ENCODE data around the gene TCF4. TPM values are rescaled to one million over a fixed set of nuclear protein-coding genes. Genes with fewer than 3 reads are reported as not detected.
A peak's percentile ranks its signal among the peaks of the same experiment; 100 is the strongest.

TCF4 gene
- total RNA-seq = 10 to 100 TPM; 58.0 to 84.3 (median 68.1) TPM

DNA sequence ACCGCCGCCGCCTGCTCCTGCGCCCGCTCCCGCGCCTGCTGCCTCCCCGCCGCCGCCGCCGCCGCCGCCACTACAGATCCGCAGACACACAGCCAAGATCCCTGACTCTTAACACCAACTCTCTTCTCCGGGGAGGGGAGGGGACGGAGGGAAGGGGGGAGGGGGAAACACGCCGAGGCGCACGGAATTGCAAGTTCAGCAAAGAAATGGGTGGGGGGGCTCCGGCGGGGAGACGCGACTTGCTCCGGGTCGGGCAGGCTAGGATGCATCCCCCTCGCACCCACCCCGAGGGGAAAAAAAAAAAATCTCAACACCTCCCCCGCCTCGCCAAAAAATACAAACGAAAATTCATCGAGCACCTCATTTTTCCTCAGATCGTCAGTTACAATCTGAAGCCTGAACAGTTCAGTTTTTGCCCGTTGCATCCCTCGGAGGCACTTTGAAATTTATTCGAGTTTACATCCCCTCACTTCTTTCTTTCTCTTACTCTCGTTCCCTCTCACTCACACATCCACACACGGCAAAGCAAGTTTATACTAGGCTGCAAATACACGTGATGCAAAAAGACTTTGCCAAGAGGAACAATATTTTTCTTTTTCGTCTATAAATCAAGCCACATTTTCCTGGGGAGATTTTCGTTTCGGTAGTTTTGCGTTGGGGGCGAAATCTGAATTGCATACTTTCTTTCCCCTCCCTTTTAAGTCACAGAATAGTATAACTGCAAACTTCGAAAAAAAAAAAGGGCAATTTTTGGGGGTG is at the start of gene TCF4:
TSS of gene TCF4 (minus strand) at position 82 of the 759 bp plus-strand sequence. CDS start 1,076 bp downstream, outside the sequence.
- Histone ChIP-seq H3K4me3 (peak within 1 kb of the TSS; percentile 69 to 83 (median 72)), H3K4me1 (peaks cover 7 to 35% (median 34%) of the 10 kb centered on the region in 4 donors), H3K36me3 (no peaks in the 10 kb centered on the region), H3K27me3 (no peaks in the 10 kb centered on the region), H3K27ac (replicated peaks in 1 of 4) (peak within 1 kb of the TSS; percentile 86 to 91 (median 88)), H3K9me3 (no peaks in the 10 kb centered on the region)
- no peak for TF ChIP-seq POLR2A (IDR thresholded peaks at IDR 0.05; ENCODE audit: low read depth)
- TF ChIP-seq POLR2AphosphoS5 (IDR thresholded peaks at IDR 0.05) = peak in 1 of 2 donors; percentile 23
- under 1% methylated on average over 30 of the region's 46 CpGs for WGBS
- intact Hi-C loops (cut with DNase I) = loop anchor here (5.0 to 10.0 kb wide), 7 partner anchors 111 to 1064 kb away; partner anchors contain the start of genes TXNL1 and WDR7
- DNase-seq (ENCODE audit: extremely low spot score) = no peak

DNA sequence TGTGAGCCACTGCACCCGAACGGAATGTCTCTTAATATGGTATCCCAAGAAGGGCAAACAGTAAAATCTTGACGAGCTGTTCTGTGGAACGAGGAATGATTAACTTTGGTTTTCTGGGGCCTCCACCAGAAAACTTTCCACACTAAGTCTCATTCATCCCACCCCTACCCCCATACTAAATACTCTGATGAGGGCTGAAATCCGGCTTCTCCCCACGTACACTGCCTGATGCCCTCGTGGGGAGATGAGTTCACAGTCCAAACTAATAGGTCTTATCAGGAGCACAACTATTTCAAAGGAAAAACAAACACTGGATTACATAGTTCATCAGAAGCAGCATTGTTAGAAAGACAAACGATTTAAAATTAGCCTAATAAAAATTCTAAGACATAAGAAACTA is 49.2 kb upstream of the TCF4 start:
- Histone ChIP-seq H3K9me3 (peaks cover 0 to 6% (median 2%) of the 10 kb centered on the region in 4 donors), H3K4me3 (no peak overlapping the region), H3K4me1 (no peaks in the 10 kb centered on the region), H3K27me3 (no peaks in the 10 kb centered on the region), H3K27ac (replicated peaks in 1 of 4) (no peak overlapping the region), H3K36me3 (no peaks in the 10 kb centered on the region)
- intact Hi-C loops (cut with DNase I) = no loop called here
- 81% methylated on average over 8 of the region's 8 CpGs for WGBS
- DNase-seq (ENCODE audit: extremely low spot score) = no peak
- TF ChIP-seq EP300 (IDR thresholded peaks at IDR 0.05) = no peak
- no peak for TF ChIP-seq POLR2A (IDR thresholded peaks at IDR 0.05; ENCODE audit: low read depth)
- TF ChIP-seq POLR2AphosphoS5 (IDR thresholded peaks at IDR 0.05) = no peak
- no peak for TF ChIP-seq CTCF (IDR thresholded peaks at IDR 0.05)

DNA sequence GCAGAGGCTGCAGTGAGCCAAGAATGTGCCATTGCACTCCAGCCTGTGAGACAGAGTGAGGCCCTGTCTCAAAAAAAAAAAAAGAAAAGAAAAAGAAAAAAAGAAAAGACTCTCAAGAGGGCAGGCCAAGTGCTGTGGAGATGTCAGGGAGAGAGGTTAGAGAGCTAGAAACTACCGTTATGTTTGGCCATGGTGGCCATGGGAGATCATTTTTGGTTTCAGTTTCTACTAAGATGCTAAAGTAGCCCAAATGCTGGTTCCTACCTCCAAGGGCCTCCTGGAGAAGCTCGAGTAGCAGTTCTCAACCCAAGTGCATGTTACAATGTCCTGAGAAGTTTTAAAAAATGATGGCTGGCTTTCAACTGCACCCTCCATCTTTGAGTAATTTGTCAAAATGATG is 47.4 kb upstream of the TCF4 start:
- H3K4me3 ChIP-seq = no peak overlapping the region
- H3K27me3 ChIP-seq = no peaks in the 10 kb centered on the region
- intact Hi-C loops (cut with DNase I) = no loop called here
- no peak overlapping the region for H3K27ac ChIP-seq (replicated peaks in 1 of 4)
- no peaks in the 10 kb centered on the region for H3K4me1 ChIP-seq
- DNase-seq (ENCODE audit: extremely low spot score) = no peak
- 44% methylated on average over 2 of the region's 2 CpGs for WGBS
- no peaks in the 10 kb centered on the region for H3K36me3 ChIP-seq
- TF ChIP-seq CTCF (IDR thresholded peaks at IDR 0.05) (no peak), EP300 (IDR thresholded peaks at IDR 0.05) (no peak), POLR2AphosphoS5 (IDR thresholded peaks at IDR 0.05) (no peak), POLR2A (IDR thresholded peaks at IDR 0.05; ENCODE audit: low read depth) (no peak)
- H3K9me3 ChIP-seq = no peaks in the 10 kb centered on the region

DNA sequence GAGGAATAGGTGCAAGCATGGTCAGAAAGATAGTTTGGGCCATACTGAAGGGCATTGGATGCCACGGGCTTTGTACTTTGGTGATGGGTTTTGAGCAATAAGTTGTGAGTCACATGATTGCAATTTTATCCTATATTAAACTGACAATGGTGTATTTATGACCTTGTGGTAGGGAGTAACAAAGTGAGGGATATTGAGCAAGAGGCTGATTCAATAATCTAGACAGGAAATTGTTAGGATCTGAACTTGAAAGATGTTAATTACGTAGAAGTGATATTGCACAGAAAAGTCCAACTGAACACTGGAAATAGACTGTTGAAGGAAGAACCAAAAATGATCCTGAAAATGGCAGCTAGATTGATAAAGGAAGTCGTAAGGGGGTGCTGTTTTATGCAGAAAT is 46.6 kb upstream of the TCF4 start:
- Histone ChIP-seq H3K4me1 (no peaks in the 10 kb centered on the region), H3K27me3 (no peaks in the 10 kb centered on the region), H3K9me3 (no peaks in the 10 kb centered on the region), H3K36me3 (no peaks in the 10 kb centered on the region), H3K4me3 (no peak overlapping the region), H3K27ac (replicated peaks in 1 of 4) (no peak overlapping the region)
- no peak for DNase-seq (ENCODE audit: extremely low spot score)
- WGBS = 70% methylated on average over 3 of the region's 3 CpGs
- intact Hi-C loops (cut with DNase I) = no loop called here
- TF ChIP-seq EP300 (IDR thresholded peaks at IDR 0.05) = no peak
- no peak for TF ChIP-seq CTCF (IDR thresholded peaks at IDR 0.05)
- no peak for TF ChIP-seq POLR2AphosphoS5 (IDR thresholded peaks at IDR 0.05)
- no peak for TF ChIP-seq POLR2A (IDR thresholded peaks at IDR 0.05; ENCODE audit: low read depth)

GRCh38 chr18:55633032-55633431 is 45.0 kb upstream of the TCF4 start:
- WGBS = 95% methylated on average over 2 of the region's 2 CpGs
- Histone ChIP-seq H3K36me3 (no peaks in the 10 kb centered on the region), H3K9me3 (no peaks in the 10 kb centered on the region), H3K27me3 (no peaks in the 10 kb centered on the region), H3K27ac (replicated peaks in 1 of 4) (no peak overlapping the region), H3K4me3 (no peak overlapping the region), H3K4me1 (no peaks in the 10 kb centered on the region)
- no peak for TF ChIP-seq POLR2AphosphoS5 (IDR thresholded peaks at IDR 0.05)
- no peak for TF ChIP-seq POLR2A (IDR thresholded peaks at IDR 0.05; ENCODE audit: low read depth)
- TF ChIP-seq EP300 (IDR thresholded peaks at IDR 0.05) = no peak
- no peak for TF ChIP-seq CTCF (IDR thresholded peaks at IDR 0.05)
- intact Hi-C loops (cut with DNase I) = no loop called here
- no peak for DNase-seq (ENCODE audit: extremely low spot score)
